ENCODE data around the gene CREB3L1.

Gene CREB3L1

GRCh38 chr11:46296528-46297448 is 19.3 kb downstream of the CREB3L1 start:
- Histone ChIP-seq H3K4me3 (ENCODE audit: low read depth, low read length) (no peak overlapping the region), H3K79me2 (no peaks in the 10 kb centered on the region), H3K4me2 (ENCODE audit: low read length) (no peak overlapping the region), H3K9me3 (ENCODE audit: control insufficient read depth, low read length) (no peaks in the 10 kb centered on the region), H2AFZ (no peak overlapping the region), H3K27me3 (ENCODE audit: control insufficient read depth, insufficient read depth, low read length) (no peaks in the 10 kb centered on the region), H3K27ac (no peak overlapping the region), H3K36me3 (ENCODE audit: control insufficient read depth, insufficient read depth, low read length) (no peaks in the 10 kb centered on the region), H3K9ac (no peak overlapping the region), H3K4me1 (no peaks in the 10 kb centered on the region)
- no peak for TF ChIP-seq CTCF (IDR thresholded peaks at IDR 0.05)

GRCh38 chr11:46298699-46299433 is 21.4 kb downstream of the CREB3L1 start:
- no peaks in the 10 kb centered on the region for H3K36me3 ChIP-seq (ENCODE audit: control insufficient read depth, insufficient read depth, low read length)
- H3K27ac ChIP-seq, result no peak overlapping the region
- H3K9ac ChIP-seq, result no peak overlapping the region
- no peak overlapping the region for H2AFZ ChIP-seq
- H3K27me3 ChIP-seq (ENCODE audit: control insufficient read depth, insufficient read depth, low read length), result no peaks in the 10 kb centered on the region
- H3K79me2 ChIP-seq, result no peaks in the 10 kb centered on the region
- H3K4me1 ChIP-seq, result no peaks in the 10 kb centered on the region
- TF ChIP-seq CTCF (IDR thresholded peaks at IDR 0.05), result no peak
- no peak overlapping the region for H3K4me3 ChIP-seq (ENCODE audit: low read depth, low read length)
- H3K9me3 ChIP-seq (ENCODE audit: control insufficient read depth, low read length), result no peaks in the 10 kb centered on the region
- no peak overlapping the region for H3K4me2 ChIP-seq (ENCODE audit: low read length)

- TF ChIP-seq CTCF (IDR thresholded peaks at IDR 0.05), result no peak
Measured at GRCh38 chr11:46299451-46299961, 22.0 kb downstream of the CREB3L1 start.

GRCh38 chr11:46300270-46300669 is 22.8 kb downstream of the CREB3L1 start:
- Histone ChIP-seq H3K4me2 (ENCODE audit: low read length) (no peak overlapping the region), H3K4me1 (no peaks in the 10 kb centered on the region), H3K4me3 (ENCODE audit: low read depth, low read length) (no peak overlapping the region), H3K36me3 (ENCODE audit: control insufficient read depth, insufficient read depth, low read length) (no peaks in the 10 kb centered on the region), H2AFZ (no peak overlapping the region), H3K9ac (no peak overlapping the region), H3K27me3 (ENCODE audit: control insufficient read depth, insufficient read depth, low read length) (no peaks in the 10 kb centered on the region), H3K9me3 (ENCODE audit: control insufficient read depth, low read length) (no peaks in the 10 kb centered on the region), H3K27ac (no peak overlapping the region), H3K79me2 (no peaks in the 10 kb centered on the region)
- TF ChIP-seq CTCF (IDR thresholded peaks at IDR 0.05), result no peak

More at GRCh38 chr11:46299451-46299961, 22.0 kb downstream of the CREB3L1 start:
- H3K27ac ChIP-seq, result no peak overlapping the region
- no peaks in the 10 kb centered on the region for H3K4me1 ChIP-seq
- H3K9ac ChIP-seq, result no peak overlapping the region
- H3K36me3 ChIP-seq (ENCODE audit: control insufficient read depth, insufficient read depth, low read length), result no peaks in the 10 kb centered on the region
- no peak overlapping the region for H2AFZ ChIP-seq
- no peaks in the 10 kb centered on the region for H3K27me3 ChIP-seq (ENCODE audit: control insufficient read depth, insufficient read depth, low read length)
- no peak overlapping the region for H3K4me3 ChIP-seq (ENCODE audit: low read depth, low read length)
- H3K4me2 ChIP-seq (ENCODE audit: low read length), result no peak overlapping the region
- H3K9me3 ChIP-seq (ENCODE audit: control insufficient read depth, low read length), result no peaks in the 10 kb centered on the region
- no peaks in the 10 kb centered on the region for H3K79me2 ChIP-seq
